ENCODE data around the gene TSKS.

TSKS gene

DNA sequence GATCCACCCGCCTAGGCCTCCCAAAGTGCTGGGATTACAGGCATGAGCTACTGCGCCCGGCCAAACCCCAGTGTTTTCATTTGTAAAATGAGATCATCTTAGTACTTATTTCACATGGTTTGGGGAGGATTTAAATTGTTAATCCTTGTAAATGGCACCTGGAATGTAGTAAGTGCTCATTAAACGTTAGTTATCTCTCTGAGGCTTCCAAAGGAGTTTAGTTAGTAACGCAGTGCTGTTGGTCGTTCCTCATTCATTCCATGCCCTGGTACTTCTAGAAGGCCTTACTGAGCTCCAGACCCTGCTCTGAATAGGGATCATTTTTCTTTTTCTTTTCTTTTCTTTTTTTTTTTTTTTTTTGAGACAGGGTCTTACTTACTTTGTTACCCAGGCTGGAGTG lies 67.0 kb downstream of the TSKS start:
- no peaks in the 10 kb centered on the region for H3K4me1 ChIP-seq (ENCODE audit: control insufficient read depth, insufficient read depth, low read length, unreplicated experiment)
- no peak overlapping the region for H3K27ac ChIP-seq (ENCODE audit: low read depth, low read length)
- H3K79me2 ChIP-seq (ENCODE audit: control insufficient read depth, insufficient read depth, low read length, unreplicated experiment) = no peaks in the 10 kb centered on the region
- H3K27me3 ChIP-seq (ENCODE audit: insufficient read depth, low read length) = no peaks in the 10 kb centered on the region
- H3K36me3 ChIP-seq (ENCODE audit: insufficient read depth, low read length) = no peaks in the 10 kb centered on the region
- no peak overlapping the region for H2AFZ ChIP-seq (ENCODE audit: low read length, unreplicated experiment)
- no peak overlapping the region for H3K4me3 ChIP-seq (ENCODE audit: low read depth, low read length)

GRCh38 chr19:49692147-49692506 lies 71.0 kb downstream of the TSKS start:
- Histone ChIP-seq H3K4me1 (ENCODE audit: control insufficient read depth, insufficient read depth, low read length, unreplicated experiment) (no peaks in the 10 kb centered on the region), H3K36me3 (ENCODE audit: insufficient read depth, low read length) (no peaks in the 10 kb centered on the region), H3K79me2 (ENCODE audit: control insufficient read depth, insufficient read depth, low read length, unreplicated experiment) (no peaks in the 10 kb centered on the region), H2AFZ (ENCODE audit: low read length, unreplicated experiment) (no peak overlapping the region), H3K27me3 (ENCODE audit: insufficient read depth, low read length) (no peaks in the 10 kb centered on the region), H3K4me3 (ENCODE audit: low read depth, low read length) (peak overlapping the region; percentile 81), H3K27ac (ENCODE audit: low read depth, low read length) (no peak overlapping the region)

- H3K4me1 ChIP-seq (ENCODE audit: control insufficient read depth, insufficient read depth, low read length, unreplicated experiment) = no peaks in the 10 kb centered on the region
- H3K27me3 ChIP-seq (ENCODE audit: insufficient read depth, low read length) = no peaks in the 10 kb centered on the region
- H3K79me2 ChIP-seq (ENCODE audit: control insufficient read depth, insufficient read depth, low read length, unreplicated experiment) = no peaks in the 10 kb centered on the region
- H3K4me3 ChIP-seq (ENCODE audit: low read depth, low read length) = peak overlapping the region; percentile 81
- H2AFZ ChIP-seq (ENCODE audit: low read length, unreplicated experiment) = no peak overlapping the region
- no peak overlapping the region for H3K27ac ChIP-seq (ENCODE audit: low read depth, low read length)
- H3K36me3 ChIP-seq (ENCODE audit: insufficient read depth, low read length) = no peaks in the 10 kb centered on the region
Measured at GRCh38 chr19:49691243-49692146, 71.6 kb downstream of the TSKS start.

DNA sequence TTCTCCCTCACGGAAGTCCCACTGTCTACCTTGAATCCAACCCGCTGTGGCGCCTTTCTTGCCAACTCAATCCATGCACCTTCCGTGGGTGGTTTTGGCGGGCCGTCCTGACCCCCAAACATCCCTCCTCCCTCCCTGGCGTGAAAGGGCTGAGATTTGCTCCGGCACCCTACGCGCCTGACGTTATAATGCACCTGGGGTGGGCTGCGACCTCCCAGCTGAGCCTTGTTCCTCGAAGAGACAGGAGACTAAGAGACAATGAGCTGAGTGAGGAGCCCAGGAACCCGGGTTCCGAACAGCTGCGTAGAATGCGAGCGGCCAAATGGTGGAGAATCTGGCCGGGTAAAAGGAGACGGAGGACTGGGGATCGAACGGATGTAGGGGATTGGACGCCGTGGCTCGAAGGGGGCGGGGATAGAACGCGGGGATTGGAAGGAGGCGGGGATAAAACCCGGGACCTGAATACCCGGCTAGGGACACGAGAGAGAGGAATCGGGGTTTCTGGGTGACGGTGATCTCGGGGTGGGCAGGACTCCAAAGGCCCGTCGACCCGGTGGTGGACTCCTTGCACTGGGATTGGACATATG lies 72.4 kb downstream of the TSKS start, which contains the start of gene CPT1C:
TSS of gene CPT1C (plus strand) at position 461 of the 587 bp plus-strand sequence. CDS start 1,137 bp downstream, outside the sequence.
- H3K4me3 ChIP-seq (ENCODE audit: low read depth, low read length) = peak within 1 kb of the TSS; percentile 81
- H3K27ac ChIP-seq (ENCODE audit: low read depth, low read length) = peak within 1 kb of the TSS; percentile 29; the same call in 1 of the 2 replicates
- no peaks in the 10 kb centered on the region for H3K27me3 ChIP-seq (ENCODE audit: insufficient read depth, low read length)
- no peaks in the 10 kb centered on the region for H3K79me2 ChIP-seq (ENCODE audit: control insufficient read depth, insufficient read depth, low read length, unreplicated experiment)
- H2AFZ ChIP-seq (ENCODE audit: low read length, unreplicated experiment) = peak within 1 kb of the TSS; percentile 84
- no peaks in the 10 kb centered on the region for H3K36me3 ChIP-seq (ENCODE audit: insufficient read depth, low read length)
- no peaks in the 10 kb centered on the region for H3K4me1 ChIP-seq (ENCODE audit: control insufficient read depth, insufficient read depth, low read length, unreplicated experiment)

DNA sequence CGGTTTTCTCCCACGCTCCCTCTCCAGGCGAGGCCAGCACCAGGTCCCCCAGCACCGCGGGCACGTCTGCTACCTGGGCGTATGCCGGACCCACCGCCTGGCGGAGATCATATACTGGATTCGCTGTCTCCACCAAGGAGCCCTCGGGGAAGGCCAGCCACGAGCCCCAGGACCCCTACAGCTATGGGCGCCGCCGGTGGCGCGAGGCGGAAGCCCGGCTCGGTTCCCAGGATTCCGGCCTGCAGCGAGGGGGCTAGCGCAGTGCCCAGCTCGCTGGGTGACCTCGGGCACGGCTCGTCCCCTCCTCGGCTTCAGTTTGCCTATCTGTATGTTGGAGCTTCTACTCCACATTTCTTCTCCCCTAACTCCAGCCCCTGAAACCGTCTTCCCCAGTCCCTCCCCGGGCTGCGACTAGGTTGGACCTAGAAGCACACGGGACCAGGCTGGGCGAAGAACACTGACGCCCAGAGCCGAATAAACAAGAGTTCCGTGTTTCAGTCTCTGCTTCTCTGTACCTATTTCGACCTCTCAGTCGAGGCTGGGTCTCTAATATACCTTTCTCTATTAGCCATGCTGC lies 72.9 kb downstream of the TSKS start:
- H2AFZ ChIP-seq (ENCODE audit: low read length, unreplicated experiment) = peak overlapping the region; percentile 84
- H3K27ac ChIP-seq (ENCODE audit: low read depth, low read length) = peak overlapping the region; percentile 29; the same call in 1 of the 2 replicates
- peak overlapping the region; percentile 81 for H3K4me3 ChIP-seq (ENCODE audit: low read depth, low read length)
- H3K27me3 ChIP-seq (ENCODE audit: insufficient read depth, low read length) = no peaks in the 10 kb centered on the region
- no peaks in the 10 kb centered on the region for H3K79me2 ChIP-seq (ENCODE audit: control insufficient read depth, insufficient read depth, low read length, unreplicated experiment)
- H3K36me3 ChIP-seq (ENCODE audit: insufficient read depth, low read length) = no peaks in the 10 kb centered on the region
- no peaks in the 10 kb centered on the region for H3K4me1 ChIP-seq (ENCODE audit: control insufficient read depth, insufficient read depth, low read length, unreplicated experiment)

Data from ACC112 (cell line).